GM18907 (cell line): ENCODE data around the gene LGMN.
A peak's percentile ranks its signal among the peaks of the same experiment; 100 is the strongest.

Source experiments
- ATAC-seq: cut with Tn5 transposase; IDR thresholded peaks from one replicate; pipeline ENCODE4 v1.9.1; 2021; ENCODE audit warnings: mild to moderate bottlenecking, moderate library complexity; ENCODE audit not compliant: unreplicated experiment

The LGMN gene

DNA sequence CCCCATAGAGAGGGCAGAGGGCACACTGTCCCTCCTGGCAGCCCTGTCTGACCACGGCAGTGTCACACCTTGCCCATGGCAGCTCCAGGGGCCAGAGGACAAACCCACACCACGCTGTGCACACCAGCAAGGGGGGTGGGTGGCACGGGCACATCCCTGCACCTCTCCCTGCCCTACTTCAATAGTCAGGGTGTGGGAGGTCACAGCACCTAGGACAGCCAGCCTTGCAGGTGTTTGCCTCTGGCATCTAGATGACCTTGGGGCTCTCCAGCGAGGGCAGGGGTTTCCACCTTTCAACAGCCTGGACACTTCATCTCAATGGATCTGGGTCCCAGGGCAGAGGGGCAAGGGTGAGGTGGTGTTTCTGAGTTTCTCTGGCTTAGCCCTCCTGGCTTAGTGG is 69.2 kb downstream of the LGMN start:
- no peak for ATAC-seq

DNA sequence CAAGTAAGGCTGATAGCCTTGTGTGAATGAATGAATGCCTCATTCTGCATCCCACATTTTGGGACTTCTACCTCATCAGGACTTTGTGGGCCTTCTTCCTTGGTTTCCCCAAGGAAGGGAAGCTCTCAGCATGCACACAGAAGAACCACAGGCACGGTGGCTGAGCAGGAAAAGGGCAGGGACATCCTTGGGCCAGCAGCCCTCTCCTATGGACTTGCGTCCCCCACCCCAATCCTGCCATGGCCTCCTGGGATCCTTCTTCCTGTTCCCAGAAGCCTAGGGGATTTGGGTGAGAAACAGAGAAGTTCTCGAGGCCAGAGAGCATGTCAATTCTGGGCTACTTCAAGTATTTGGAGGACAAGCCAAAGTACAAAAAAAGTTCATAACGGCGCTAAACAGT is 69.7 kb downstream of the LGMN start:
- no peak for ATAC-seq

DNA sequence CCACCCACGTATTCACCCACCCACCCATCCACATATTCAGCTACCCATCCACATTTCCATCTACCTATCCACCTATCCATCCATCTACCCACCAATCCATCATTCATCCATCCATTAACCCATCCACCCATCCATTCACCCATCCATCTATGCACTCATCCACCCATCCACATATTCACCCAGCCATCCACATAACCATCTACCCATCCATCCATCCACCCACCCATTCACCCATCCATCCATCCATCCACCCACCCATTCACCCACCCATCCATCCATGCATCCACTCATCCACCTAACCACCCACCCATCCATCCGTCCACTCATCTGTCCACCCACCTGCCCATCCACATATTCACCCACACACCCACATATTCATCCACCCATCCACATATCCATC is 70.5 kb downstream of the LGMN start:
- no peak for ATAC-seq

DNA sequence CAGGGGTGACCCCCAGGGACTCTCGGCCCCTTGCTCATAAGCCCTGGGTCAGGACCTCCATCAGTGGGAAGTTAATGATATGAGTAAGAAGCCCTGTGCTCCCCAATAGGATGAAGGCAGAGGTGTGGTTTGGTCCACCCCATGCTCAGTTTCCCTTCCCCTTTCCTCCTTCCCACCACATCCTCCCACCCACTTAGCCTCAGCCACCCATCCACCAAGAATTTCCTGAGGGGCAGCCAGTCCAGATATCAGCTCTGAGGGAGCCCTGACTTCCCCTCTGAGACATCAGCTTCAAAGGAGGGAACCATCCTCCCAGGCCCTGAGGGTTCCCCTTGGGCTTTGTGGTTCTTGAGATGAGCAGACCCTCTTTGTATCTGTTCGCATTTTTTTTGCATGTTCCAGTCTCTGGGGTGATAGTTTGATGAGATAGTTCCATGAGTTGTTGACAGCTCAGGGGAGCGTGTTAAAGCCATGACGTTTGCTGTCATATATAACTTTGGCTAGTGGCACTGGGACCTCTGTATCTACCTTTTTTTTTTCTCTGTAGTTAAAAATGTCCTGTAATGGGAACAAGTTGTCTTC is 71.2 kb downstream of the LGMN start:
- peak; percentile 82 for ATAC-seq

DNA sequence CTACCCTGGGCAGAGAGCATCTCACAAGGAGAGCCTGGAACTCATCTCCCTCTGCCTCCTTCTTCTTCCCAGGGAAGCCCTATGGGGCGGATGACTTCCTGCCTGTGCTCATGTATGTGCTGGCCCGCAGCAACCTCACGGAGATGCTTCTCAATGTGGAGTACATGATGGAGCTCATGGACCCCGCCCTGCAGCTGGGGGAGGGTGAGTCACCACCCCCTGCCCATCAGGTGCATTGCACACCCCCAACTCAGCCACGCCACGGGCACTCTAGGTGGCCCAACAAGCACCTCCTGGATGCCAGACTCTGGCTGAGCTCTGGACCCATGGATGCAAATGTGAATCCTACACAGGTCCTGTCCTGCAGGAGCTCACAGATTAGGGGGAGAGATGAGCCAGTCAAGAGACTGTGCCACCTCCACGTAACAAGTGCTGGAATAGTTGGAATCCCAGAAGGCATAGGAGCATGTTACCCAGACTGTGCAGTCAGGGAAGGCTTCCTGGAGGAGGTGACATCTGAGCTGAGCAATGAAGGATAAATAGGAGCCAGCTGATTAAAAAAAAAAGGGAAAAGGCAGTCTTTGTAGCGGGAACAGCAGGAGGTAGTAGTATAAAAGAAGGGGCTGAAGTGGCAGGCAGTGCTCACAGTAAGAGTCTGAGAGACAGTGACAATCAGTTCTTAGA is 71.9 kb downstream of the LGMN start:
- no peak for ATAC-seq

DNA sequence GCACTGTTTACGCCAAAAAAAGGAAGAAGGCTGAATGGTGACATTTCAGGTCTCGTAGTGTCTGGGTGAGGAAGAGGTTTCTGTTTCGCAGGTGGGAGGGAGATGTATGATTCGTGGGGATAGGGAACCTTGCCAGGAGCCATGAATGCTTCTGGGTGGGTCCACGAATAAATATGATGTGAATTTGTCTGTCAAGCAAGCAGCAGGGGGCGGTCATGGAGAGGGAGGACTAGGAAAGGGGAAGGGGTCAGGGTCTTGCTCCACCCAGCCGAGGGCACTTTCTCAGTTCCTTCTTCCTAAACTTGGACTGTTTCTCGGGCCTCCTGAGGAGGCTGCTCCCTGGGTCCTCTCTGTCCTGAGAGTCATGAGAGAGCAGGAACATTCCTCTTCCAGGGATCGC is 72.5 kb downstream of the LGMN start:
- ATAC-seq, result no peak

DNA sequence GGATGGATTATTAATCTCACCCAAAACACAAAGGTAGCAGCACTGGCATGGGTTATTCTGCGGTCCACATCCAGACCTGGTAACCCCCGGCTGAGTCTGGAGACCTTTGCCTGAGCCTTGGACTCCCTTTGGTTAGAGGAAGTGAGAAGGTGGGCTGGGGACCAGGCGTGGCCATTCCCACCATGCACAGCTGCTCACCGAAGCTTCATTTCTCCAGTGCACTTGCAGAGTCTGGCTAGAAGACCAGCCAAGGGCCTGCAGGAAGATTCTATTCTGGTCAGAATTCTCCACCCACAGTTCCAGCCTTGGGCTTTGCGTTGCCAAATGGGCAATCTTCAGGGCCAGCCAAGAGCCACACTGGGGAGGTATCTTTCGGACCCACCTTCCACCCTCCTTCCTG is 73.0 kb downstream of the LGMN start:
- no peak for ATAC-seq

DNA sequence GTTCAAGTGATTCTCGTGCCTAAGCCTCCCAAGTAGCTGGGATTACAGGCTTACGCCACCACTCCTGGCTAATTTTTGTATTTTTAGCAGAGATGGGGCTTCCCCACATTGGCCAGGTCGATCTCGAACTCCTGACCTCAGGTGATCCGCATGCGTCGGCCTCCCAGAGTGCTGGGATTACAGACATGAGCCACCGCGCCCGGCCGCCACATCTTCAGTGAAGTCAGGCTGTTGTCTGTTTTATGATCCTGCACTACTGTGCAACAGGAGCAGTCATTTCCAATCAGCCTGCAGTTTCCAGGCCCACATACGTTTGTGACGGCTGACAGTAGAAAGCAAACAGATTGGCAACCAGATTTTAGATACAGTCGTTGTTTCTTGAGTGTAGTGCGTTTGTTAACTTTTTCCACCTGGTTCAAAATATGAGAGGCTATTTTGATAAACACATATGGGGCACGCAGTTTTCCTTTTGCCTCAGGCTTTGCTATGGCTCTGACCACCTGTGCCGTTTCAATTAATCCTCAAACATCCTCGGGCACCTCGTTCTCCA is 74.8 kb downstream of the LGMN start:
- no peak for ATAC-seq

DNA sequence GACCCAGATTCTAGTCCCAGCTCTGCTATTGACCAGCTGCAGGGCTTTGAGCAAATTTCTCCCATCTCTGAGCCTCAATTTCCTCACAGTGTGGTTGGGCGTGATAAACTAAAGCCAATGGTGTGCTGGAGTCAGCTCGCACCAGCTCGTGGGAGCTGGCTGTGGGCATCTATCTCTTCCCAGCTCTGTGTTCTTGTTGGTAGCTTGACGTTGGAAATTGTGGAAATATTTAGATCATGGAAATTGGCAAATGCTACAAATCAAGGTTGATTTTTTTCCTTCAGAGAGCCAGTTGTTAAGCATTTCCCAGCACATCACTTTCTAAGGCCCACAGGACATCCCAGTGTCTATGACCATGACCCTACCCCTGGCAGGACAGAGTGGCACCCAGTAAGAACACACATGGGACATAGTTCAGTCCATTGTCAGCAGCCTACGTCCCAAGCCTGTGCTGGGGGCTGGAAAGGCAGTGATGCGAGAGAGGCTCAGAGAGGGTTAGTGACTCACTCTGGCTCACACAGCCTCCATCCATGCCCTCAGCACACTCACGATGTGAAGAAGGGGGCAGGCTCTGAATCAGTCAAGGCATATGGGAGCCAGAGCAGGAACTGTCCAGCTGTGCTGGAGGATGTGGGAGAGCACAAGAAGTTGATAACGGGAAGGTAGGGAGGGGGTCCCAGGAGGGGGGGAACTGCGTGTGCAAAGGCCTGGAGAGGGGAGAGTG is 77.6 kb downstream of the LGMN start:
- no peak for ATAC-seq

DNA sequence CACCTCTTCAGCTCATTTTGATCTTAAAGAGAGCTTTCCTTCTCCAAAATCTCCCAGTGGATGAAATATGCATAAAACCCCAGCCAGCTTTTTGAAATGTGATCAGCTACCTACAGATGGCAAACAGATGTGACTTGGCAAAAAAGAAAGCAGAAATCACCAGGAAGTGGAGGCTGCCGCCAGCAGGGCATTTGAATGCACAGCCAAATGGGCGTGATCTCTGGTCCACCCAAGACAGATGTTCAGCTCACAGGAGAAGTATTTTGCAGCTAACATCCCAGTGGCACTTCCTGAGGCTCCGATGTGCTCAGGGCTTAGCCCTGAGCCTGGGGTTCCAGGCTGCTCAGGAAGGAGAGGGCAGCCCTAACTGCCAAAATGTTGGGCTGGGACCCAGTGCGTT is 78.3 kb downstream of the LGMN start:
- ATAC-seq, result no peak

DNA sequence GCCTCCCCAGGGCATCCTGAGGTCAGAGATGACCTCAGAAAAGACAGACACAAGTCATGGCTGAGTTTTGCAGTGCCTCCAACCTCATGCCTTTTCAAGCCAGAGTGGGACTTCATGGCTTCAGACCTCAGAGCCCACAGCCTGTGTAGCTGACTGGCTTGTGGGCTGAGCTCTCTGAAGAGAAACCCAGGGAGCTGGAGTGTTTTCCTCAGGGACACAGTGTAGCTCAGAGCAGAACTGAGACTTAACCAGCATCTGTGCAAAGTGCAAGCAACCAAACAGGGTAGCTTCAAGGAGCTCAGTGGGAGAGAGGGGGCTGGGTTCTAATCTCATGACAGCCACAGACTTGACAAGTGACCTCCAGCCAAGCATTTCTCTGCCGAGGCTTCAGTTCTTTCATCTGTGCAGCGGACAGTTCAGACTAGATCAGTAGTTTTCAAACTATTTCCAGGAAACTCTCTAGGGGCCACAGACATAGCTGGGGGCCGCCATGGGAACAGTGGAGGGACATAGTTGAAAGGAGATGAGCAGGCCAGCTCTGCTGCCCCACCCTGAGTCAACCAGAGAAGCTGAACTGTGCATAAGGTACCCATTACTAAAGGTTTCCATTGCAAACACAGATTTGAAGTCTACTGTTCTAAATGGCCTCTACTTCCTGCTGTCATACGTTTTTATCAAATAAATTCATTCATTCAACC is 80.0 kb downstream of the LGMN start:
- ATAC-seq, result peak; percentile 50

DNA sequence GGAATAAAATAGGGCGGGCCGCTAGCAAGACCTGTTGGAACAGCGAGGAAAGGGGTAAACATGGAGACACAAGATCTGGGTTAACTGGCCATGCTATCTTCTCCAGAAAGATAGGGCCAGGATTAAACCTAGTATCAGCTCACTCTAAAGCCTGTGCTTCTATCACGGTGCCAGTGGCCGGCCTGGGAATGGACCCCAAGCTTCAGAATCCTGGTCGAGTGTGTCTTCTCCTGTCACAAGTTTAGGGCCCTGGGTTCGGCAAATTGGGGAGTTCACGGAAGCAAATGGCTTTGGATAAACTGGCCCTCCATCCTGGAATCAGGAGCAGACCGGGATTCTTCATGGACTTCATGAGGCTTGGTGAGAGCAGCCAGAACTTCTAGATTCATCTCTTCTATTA is 82.2 kb downstream of the LGMN start:
- no peak for ATAC-seq

DNA sequence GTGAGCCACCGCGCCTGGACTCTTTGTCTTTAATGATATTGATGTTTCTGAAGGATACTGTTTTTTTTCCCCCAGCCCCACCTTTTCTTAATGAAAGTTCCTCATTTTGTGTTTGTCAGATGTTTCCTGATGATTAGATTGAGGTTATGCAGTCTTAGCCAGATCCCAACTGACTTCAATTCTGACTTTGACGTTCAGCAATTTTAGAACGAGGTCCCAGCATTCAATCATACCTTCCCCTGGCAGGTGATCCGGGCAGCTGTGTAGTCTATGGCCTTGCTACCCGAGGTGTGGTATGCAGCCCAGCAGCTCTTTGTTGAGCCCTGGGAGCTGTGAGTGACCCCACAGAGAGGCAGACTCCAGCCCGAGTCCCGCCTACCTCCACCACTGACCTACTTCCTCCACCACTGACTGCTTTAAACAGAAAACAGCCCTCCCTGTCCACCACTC is 82.7 kb downstream of the LGMN start:
- no peak for ATAC-seq

DNA sequence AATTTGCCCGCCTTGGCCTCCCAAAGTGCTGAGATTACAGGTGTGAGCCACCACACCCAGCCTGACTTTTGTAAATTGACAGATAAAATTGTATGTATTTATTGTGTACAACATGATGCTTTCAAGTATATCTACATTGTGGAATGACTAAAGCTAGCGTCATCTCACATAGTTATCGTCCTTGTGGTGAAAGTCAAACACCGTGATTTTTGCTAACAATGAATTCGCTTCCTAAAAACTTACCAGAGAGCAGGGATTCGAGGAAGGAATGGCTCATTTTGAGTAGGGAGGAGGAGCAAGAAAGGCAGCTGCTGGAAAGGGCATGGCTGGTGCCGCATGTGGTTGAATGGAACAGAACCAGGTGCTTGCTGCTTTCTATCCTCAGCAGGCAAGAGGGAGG is 85.4 kb downstream of the LGMN start:
- no peak for ATAC-seq

DNA sequence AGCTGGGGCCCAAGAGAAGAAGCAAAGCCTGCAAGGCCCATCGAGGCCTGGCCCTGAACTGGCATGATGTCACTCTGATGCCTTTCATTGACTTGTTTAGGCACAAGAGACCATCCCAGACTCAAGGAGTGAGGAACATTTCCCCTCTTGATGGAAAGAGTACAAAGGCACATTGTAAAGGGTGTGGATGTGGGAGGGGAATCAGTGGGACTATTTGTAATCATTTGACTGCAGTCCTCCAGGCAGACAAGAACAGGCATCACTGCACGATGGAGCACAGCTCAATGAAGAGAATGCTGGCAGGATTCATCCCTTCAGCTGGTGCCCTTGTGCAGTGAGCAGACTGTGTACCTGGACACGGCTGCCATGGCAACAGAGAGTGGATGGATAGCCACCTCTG is 87.9 kb downstream of the LGMN start:
- ATAC-seq, result no peak

DNA sequence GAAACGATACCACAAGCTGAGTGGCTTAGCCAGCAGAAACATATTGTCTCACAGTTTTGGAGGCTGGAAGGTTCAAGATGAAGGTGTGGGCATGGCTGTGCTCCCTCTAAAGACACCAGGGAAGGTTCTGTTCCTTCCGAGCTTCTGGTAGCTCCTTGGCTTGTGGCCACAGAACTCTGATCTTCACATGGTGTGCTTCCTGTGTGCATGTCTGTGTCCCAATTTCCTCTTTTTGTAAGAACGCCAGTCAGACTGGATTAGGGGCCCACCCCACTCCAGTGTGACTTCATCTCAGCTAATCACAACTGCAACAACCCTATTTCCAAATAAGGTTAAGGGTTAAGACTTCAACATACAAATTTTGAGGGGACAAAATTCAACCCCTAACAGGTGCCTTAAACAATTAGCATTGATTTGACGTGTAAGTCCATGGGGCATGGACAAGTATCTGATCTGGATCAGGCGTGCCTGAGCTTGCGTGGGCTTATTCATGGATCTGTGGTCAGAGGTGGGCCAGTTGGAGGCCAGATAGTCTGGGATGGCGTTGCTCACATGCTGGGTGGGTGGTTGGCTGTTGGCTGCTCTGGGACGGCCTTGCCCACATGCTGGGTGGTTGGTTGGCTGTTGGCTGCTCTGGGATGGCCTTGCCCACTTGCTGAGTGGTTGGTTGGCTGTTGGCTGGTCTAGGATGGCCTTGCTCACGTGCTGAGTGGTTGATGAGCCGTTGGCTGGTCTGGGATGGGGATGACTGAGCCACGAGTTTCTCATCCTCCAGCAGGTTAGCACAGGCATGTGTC is 88.5 kb downstream of the LGMN start:
- ATAC-seq, result no peak

DNA sequence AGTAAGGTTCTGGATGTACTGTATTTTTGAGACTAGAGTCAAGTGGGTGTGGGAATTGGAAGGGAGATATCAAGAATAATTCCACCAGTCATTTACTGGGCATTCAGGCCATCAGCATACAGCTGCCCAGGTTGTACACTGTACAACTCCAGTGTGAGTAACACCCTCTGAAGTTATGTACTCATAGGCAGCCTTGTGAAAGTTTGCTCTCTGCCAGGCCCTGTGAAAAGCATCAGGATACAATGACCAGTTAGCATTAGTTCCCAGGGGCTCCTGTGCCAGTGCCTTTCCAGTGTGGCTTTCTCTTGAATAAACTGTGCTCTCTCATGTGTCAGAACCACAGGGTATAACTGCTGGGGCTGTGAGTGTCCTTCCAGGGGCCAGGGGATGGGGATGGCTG is 89.7 kb downstream of the LGMN start:
- no peak for ATAC-seq

DNA sequence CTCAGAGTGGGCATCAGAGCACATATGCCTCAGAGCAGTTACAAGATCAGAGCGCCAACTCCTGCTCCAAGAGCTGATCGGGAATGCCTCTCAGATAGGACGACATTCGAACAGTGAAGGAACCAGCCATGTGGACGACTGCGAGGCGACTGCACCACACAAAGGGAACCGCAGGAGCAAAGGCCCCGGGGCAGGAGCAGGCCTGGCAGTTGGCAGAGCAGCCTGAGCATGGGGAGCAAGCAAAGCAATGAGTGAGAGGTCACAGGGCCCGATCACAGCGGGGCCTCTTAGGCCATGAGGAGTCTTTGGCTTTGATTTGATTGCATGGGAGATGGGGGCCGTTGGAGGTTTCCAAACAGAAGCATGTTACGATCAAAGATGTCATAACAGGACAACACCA is 90.3 kb downstream of the LGMN start:
- no peak for ATAC-seq

DNA sequence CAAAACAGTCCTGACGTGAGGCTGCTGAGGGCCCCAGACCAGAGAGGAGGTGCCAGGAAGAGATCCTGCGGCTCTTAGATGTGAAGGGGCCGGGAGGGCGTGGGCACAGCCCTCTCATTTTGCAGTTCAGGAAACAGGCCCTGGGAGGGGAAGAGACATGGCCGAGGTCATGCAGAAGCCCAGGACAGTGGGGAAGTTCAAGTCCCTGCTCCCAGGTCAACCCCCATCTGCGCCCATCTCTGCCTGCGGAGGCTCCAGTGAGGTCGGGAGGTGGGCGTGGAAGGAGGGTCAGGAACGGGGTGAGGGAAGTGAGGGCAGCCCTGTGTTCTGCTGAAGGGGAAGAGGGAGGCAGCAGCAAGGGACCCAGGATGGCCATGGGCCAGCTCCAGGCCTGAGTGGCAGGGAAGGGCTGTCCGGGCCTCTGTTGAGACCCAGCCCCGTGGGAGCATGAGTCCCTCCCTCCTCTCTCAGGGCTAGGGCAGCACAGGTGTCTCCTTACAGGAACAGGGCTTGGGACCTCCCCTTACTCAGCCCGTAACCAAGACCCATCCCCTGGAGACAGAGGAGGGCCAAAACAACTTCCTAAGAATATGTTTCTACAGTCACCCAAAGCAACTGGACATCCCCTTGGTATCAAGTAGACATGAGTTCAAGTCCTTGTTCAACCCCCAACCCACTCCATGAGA is 90.8 kb downstream of the LGMN start:
- ATAC-seq, result no peak
